ENCODE data around the gene HEXIM2. TPM values are rescaled to one million over a fixed set of nuclear protein-coding genes. Genes with fewer than 3 reads are reported as not detected.

The HEXIM2 gene
- total RNA-seq, 4 donors from 2014 or later: 3.0 to 11.6 (median 7.6) TPM; not detected in 1

DNA sequence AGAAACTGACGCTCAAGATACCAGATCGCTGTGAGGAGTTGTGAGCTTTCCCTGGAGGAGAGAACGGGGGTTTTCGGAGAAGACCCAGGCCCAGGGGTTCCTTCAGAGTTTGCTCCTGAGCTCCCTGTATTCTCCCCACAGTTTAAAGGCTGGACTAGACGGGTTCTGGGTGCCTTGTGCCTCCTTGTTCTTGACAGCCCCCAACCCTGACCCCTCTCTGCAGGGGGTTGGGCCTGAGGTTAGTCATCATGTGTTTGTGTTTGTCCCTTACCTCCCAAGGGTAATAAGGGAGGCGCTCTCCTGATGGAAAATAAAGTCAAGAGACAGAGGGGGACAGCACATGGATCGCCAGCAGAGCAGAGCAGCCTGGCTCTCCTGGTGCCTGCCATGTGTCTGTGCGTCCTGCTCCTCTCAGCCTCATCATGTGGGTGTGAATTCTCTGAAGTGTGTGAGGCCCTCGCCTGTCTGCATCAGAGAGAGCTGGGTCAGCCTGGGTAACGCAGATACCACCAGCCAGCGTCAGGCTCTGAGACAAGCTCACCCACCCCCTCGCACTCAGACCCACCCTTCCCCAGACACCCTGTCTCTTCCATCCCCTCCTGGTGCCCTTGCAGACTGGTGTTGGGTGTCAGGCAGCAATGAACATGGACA lies 8.7 kb downstream of the HEXIM2 start:
- Histone ChIP-seq H3K27me3 (no peaks in the 10 kb centered on the region), H3K4me1 (peaks cover 5 to 19% of the 10 kb centered on the region in 2 donors), H3K9me3 (no peaks in the 10 kb centered on the region), H3K4me3 (no peak overlapping the region), H3K27ac (peak overlapping the region; percentile 85 to 88), H3K36me3 (no peaks in the 10 kb centered on the region)
- DNase-seq: no peak
- TF ChIP-seq, protein P1, sequence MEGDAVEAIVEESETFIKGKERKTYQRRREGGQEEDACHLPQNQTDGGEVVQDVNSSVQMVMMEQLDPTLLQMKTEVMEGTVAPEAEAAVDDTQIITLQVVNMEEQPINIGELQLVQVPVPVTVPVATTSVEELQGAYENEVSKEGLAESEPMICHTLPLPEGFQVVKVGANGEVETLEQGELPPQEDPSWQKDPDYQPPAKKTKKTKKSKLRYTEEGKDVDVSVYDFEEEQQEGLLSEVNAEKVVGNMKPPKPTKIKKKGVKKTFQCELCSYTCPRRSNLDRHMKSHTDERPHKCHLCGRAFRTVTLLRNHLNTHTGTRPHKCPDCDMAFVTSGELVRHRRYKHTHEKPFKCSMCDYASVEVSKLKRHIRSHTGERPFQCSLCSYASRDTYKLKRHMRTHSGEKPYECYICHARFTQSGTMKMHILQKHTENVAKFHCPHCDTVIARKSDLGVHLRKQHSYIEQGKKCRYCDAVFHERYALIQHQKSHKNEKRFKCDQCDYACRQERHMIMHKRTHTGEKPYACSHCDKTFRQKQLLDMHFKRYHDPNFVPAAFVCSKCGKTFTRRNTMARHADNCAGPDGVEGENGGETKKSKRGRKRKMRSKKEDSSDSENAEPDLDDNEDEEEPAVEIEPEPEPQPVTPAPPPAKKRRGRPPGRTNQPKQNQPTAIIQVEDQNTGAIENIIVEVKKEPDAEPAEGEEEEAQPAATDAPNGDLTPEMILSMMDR (IDR thresholded peaks at IDR 0.05): no peak
- TF ChIP-seq POLR2A (IDR thresholded peaks at IDR 0.05): no peak
- intact Hi-C loops (cut with DNase I; ENCODE audit: low total_unique reads): no loop called here

DNA sequence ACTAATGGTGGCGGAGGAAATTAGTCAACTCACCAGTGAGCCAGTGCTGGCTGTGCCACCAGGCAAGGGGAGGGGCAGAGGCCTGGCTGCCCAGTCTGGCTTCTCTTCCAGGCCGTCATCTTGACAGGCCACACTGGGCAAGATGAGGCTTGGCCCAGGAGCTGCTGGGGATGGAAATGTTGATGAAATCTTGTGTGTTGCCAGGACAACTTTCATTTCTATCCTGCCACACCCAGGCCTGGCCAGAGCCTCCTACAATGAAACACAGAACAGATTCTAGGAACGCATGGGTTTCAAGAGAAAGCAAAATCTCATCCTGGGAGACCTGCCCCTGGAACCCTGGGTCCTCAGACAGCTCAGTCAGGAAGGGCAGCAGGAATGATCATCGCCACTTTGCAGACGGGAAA lies 9.3 kb downstream of the HEXIM2 start:
- Histone ChIP-seq H3K4me1 (peaks cover 5 to 19% of the 10 kb centered on the region in 2 donors), H3K27ac (peak overlapping the region; percentile 85 to 88), H3K27me3 (no peaks in the 10 kb centered on the region), H3K9me3 (no peaks in the 10 kb centered on the region), H3K4me3 (peak overlapping the region in 1 of 2 donors; percentile 25), H3K36me3 (no peaks in the 10 kb centered on the region)
- DNase-seq: peak; percentile 55 to 71
- TF ChIP-seq, protein P1 (IDR thresholded peaks at IDR 0.05): no peak
- no peak for TF ChIP-seq POLR2A (IDR thresholded peaks at IDR 0.05)
- intact Hi-C loops (cut with DNase I; ENCODE audit: low total_unique reads): no loop called here

DNA sequence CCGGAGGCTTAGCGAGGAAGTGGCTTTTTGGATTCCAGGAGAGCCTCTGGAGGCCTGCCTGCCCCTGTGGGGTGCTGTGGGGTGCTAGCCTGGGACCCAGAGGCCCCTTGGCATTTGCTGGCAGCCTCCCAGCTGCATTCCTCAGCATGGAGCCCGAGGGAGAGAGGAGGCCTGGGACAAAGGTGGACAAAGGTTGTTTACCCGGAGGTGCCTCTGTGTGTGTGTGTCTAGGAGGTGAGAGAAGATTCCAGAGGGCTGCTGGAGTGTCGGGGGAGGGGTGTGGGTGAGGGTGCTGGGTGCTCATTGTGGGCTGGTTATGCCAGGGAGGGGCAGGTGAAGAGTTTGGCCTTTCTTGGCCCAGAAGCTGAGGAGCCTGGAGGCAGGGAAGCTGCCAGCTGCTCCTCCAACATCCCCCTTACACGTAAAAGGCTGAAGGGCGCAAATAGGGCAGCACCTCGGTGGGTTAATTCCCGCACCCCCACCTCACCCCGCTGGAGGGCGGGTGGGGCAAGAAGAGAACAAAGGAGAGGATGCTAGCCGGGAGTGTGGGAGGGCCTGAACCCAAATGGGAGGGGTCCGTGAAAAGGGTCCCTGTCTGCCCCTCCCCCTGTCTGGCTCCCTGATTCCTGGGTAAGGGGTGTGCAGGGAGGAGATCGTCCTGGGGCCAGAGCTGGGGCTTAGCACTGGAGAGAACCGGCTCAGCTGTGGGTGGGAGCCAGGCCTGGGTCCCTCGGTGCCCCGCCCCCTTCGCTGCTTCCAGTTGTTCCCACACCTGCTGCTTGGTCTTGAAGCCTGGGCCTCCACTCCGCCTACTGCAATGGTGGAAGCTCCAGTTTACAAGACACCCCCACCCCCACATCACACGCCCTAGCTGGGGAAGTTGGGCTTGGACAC lies 9.9 kb downstream of the HEXIM2 start:
- H3K27ac ChIP-seq: peak overlapping the region; percentile 85 to 88
- peak; percentile 39 to 63 for DNase-seq
- H3K36me3 ChIP-seq: no peaks in the 10 kb centered on the region
- H3K27me3 ChIP-seq: no peaks in the 10 kb centered on the region
- H3K4me1 ChIP-seq: peaks cover 5 to 19% of the 10 kb centered on the region in 2 donors
- intact Hi-C loops (cut with DNase I; ENCODE audit: low total_unique reads): no loop called here
- H3K4me3 ChIP-seq: peak overlapping the region; percentile 25
- no peaks in the 10 kb centered on the region for H3K9me3 ChIP-seq
- TF ChIP-seq, protein P1 (IDR thresholded peaks at IDR 0.05): no peak
- no peak for TF ChIP-seq POLR2A (IDR thresholded peaks at IDR 0.05)

DNA sequence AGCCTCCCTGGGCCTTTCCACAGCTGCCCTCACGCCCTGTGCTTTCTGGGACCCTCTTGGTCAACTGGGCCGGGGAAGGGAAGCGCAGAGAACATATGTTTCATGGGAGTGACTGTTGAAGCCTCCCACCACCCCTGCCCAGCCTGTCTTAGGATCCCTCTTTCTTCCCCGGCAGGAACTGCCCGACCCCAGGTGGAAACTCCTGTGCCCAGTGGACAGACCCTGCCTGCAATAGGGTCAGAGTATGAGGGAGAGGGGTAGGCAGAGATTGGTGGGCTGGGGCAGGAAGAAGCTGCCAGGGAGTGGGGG lies 10.5 kb downstream of the HEXIM2 start:
- Histone ChIP-seq H3K4me3 (peak overlapping the region; percentile 25), H3K9me3 (no peaks in the 10 kb centered on the region)

More for the DNA sequence above, 10.5 kb downstream of the HEXIM2 start:
- Histone ChIP-seq H3K27ac (peak overlapping the region; percentile 85 to 88), H3K27me3 (no peaks in the 10 kb centered on the region), H3K36me3 (no peaks in the 10 kb centered on the region), H3K4me1 (peaks cover 5 to 19% of the 10 kb centered on the region in 2 donors)
- no peak for DNase-seq
- TF ChIP-seq, protein P1 (IDR thresholded peaks at IDR 0.05): no peak
- TF ChIP-seq POLR2A (IDR thresholded peaks at IDR 0.05): no peak
- intact Hi-C loops (cut with DNase I; ENCODE audit: low total_unique reads): no loop called here
